B cell (primary cell): ENCODE data around the gene KRTAP10-3. TPM values are rescaled to one million over a fixed set of nuclear protein-coding genes. Genes with fewer than 3 reads are reported as not detected.

Source experiments
- ATAC-seq: fragments of 200-7000 bp; cut with Tn5 transposase; one replicate; pipeline ENCODE4 v1.10.0; 2021; ENCODE audit warnings: low read depth, mild to moderate bottlenecking, moderate number of reproducible peaks, moderate library complexity
- CTCF ChIA-PET: fragments of 350-600 bp; sonication (Branson Sonifier 250); formaldehyde crosslinking; loops from one replicate; lab custom pipeline; 2021; ENCODE audit warnings: antibody characterized with exemption, inconsistent platforms; lab: Charles Lee
- POLR2A ChIA-PET: fragments of 350-600 bp; sonication (Branson Sonifier 250); formaldehyde crosslinking; loops from one replicate; lab custom pipeline; 2021; ENCODE audit warnings: antibody characterized with exemption; lab: Charles Lee
- DNase-seq: peaks from one replicate; pipeline ENCODE4 v3.0.0; 2013
- H2AFZ ChIP-seq: 2 replicates; pipeline ENCODE4 v1.6.1; 2012; ENCODE audit warnings: mild to moderate bottlenecking, low read depth, low read length; ENCODE audit not compliant: insufficient read depth, poor library complexity, severe bottlenecking
- H3K27ac ChIP-seq, 2 donors: 1 replicate in 1 of 2; 2 replicates in 1 of 2; pipeline ENCODE4 v1.5.1; 2012 to 2013; ENCODE audit warnings: low read length in 2 of 2, mild to moderate bottlenecking in 2 of 2, moderate library complexity in 1 of 2
- H3K27me3 ChIP-seq, 4 experiments: fragments of 200-600 bp in 1 of 4; sonication (generic) in 1 of 4; replicated peaks in 1 of 4; 1 replicate in 2 of 4; 2 replicates in 2 of 4; pipeline versions ENCODE4 v1.6.1 to v1.7.0; 2013 to 2016; ENCODE audit warnings: low read length in 3 of 4, mild to moderate bottlenecking in 2 of 4, mixed read lengths in 1 of 4, moderate library complexity in 1 of 4; ENCODE audit not compliant: insufficient read depth in 4 of 4, control insufficient read depth in 3 of 4; ENCODE audit errors: control extremely low read depth in 1 of 4
- H3K36me3 ChIP-seq, 2 experiments: replicated peaks in 1 of 2; 1 replicate in 1 of 2; 2 replicates in 1 of 2; pipeline versions ENCODE4 v1.6.1 to v1.7.1; 2013; ENCODE audit warnings: low read length in 1 of 2; ENCODE audit not compliant: insufficient read depth in 2 of 2, control insufficient read depth in 1 of 2; ENCODE audit errors: control extremely low read depth in 1 of 2, extremely low read depth in 1 of 2
- H3K4me1 ChIP-seq, 2 donors: fragments of 200-600 bp in 1 of 2; sonication (generic) in 1 of 2; 1 replicate in 1 of 2; 2 replicates in 1 of 2; pipeline versions ENCODE4 v1.5.1 to v1.6.1; 2013 to 2017; ENCODE audit warnings: low read length in 2 of 2; ENCODE audit not compliant: control insufficient read depth in 2 of 2, insufficient read depth in 2 of 2
- H3K4me2 ChIP-seq: replicated peaks from 2 replicates; pipeline ENCODE3; 2012; ENCODE audit warnings: mild to moderate bottlenecking, low read depth, low read length; ENCODE audit not compliant: poor library complexity, severe bottlenecking
- H3K4me3 ChIP-seq, 5 experiments: fragments of 200-600 bp in 1 of 5; sonication (generic) in 1 of 5; 1 replicate in 3 of 5; 2 replicates in 2 of 5; pipeline versions ENCODE4 v1.5.1 to v1.7.0; 2011 to 2016; ENCODE audit warnings: low read length in 4 of 5, mild to moderate bottlenecking in 4 of 5, low read depth in 2 of 5, control low read depth in 1 of 5, moderate library complexity in 1 of 5; ENCODE audit not compliant: insufficient read depth in 1 of 5; ENCODE audit errors: control extremely low read depth in 1 of 5, extremely low read depth in 1 of 5
- H3K79me2 ChIP-seq: fragments of 200-600 bp; sonication (generic); one replicate; pipeline ENCODE4 v1.6.0; 2016; ENCODE audit warnings: low read length; ENCODE audit not compliant: control insufficient read depth, insufficient read depth
- H3K9ac ChIP-seq: fragments of 200-600 bp; sonication (generic); 2 replicates; pipeline ENCODE4 v1.6.1; 2017; ENCODE audit warnings: mild to moderate bottlenecking, low read length, moderate library complexity
- H3K9me3 ChIP-seq, 3 donors: one replicate each; pipeline versions ENCODE4 v1.6.1 to v1.7.1; 2013; ENCODE audit warnings: low read length in 2 of 3; ENCODE audit not compliant: control insufficient read depth in 2 of 3, insufficient read depth in 1 of 3; ENCODE audit errors: control extremely low read depth in 1 of 3
- H4K20me1 ChIP-seq: 2 replicates; pipeline ENCODE4 v1.6.0; 2012; ENCODE audit warnings: mild to moderate bottlenecking, low read length; ENCODE audit not compliant: insufficient read depth, control insufficient read depth, poor library complexity, severe bottlenecking
- H3K27ac Mint-ChIP-seq: one replicate; pipeline ENCODE4 v1.8.0; 2021; ENCODE audit warnings: mixed read lengths
- H3K27me3 Mint-ChIP-seq: one replicate; pipeline ENCODE4 v1.8.0; 2021; ENCODE audit warnings: mixed read lengths
- H3K4me1 Mint-ChIP-seq: one replicate; pipeline ENCODE4 v1.8.0; 2021; ENCODE audit warnings: mixed read lengths
- H3K4me3 Mint-ChIP-seq: one replicate; pipeline ENCODE4 v1.8.0; 2021; ENCODE audit warnings: mixed read lengths
- H3K9me3 Mint-ChIP-seq: one replicate; pipeline ENCODE4 v1.8.0; 2022; ENCODE audit warnings: mixed read lengths; ENCODE audit not compliant: insufficient read depth
- EZH2 ChIP-seq: IDR thresholded peaks from 2 replicates; pipeline ENCODE4 v1.6.1; 2012; ENCODE audit warnings: borderline replicate concordance, low read depth, mild to moderate bottlenecking, moderate library complexity, low read length; ENCODE audit not compliant: insufficient read depth, poor library complexity, severe bottlenecking
- WGBS: methylation state at CpG from one replicate; pipeline ENCODE4 v1.1.5; 2013; ENCODE audit warnings: missing lambda C conversion rate; ENCODE audit not compliant: insufficient coverage; 5-methylcytosine and 5-hydroxymethylcytosine counted together
- intact Hi-C: fragments of 100-400 bp; cut with micrococcal nuclease; formaldehyde crosslinking; loops from one replicate; pipeline ENCODE4 v1.10.0; 2022
- polyA plus RNA-seq: library from polyadenylated mRNA; depleted of rRNA; stranded (reverse); fragments of >200 nt; gene quantifications from 2 replicates; pipeline ENCODE4 v1.2.3, GENCODE V29; 2012
- total RNA-seq, 2 donors: library from RNA; stranded (reverse); fragments of 120-200 nt in 1 of 2; gene quantifications; 1 replicate in 1 of 2; 2 replicates in 1 of 2; pipeline versions ENCODE4 v1.2.3 to v1.2.4, GENCODE V29; 2013 to 2022
- TF ChIP-seq, protein P1 (sequence below): fragments of 200-600 bp; IDR thresholded peaks from one replicate; pipeline ENCODE4 v1.8.0; 2022; ENCODE audit warnings: antibody characterized with exemption, mild to moderate bottlenecking

Gene KRTAP10-3
- total and polyA plus RNA-seq, 2 donors (not counting 1 experiment from before 2014, with no cell fraction given): 0.40 TPM; not detected in 1

- Mint-ChIP-seq H3K4me1 (no peaks in the 10 kb centered on the region), H3K27me3 (peaks cover 24% of the 10 kb centered on the region), H3K9me3 (peaks cover 6% of the 10 kb centered on the region), H3K4me3 (no peak overlapping the region), H3K27ac (no peak overlapping the region)
- ChIA-PET CTCF (no interaction called here), POLR2A (no interaction called here)
- ATAC-seq (no peak), DNase-seq (no peak)
- Histone ChIP-seq H3K9me3 (peaks cover 0 to 2% (median 0%) of the 10 kb centered on the region in 3 donors), H3K27ac (no peak overlapping the region), H3K27me3 (peaks cover 0 to 3% (median 0%) of the 10 kb centered on the region in 4 experiments), H3K4me2 (no peak overlapping the region), H3K4me3 (no peak overlapping the region), H3K79me2 (no peaks in the 10 kb centered on the region), H3K4me1 (no peaks in the 10 kb centered on the region), H2AFZ (no peak overlapping the region), H3K9ac (no peak overlapping the region), H3K36me3 (no peaks in the 10 kb centered on the region), H4K20me1 (no peaks in the 10 kb centered on the region)
- WGBS: 78% methylated on average over 20 of the region's 20 CpGs
- intact Hi-C loops: no loop called here
- TF ChIP-seq EZH2: no peak
- TF ChIP-seq, protein P1, sequence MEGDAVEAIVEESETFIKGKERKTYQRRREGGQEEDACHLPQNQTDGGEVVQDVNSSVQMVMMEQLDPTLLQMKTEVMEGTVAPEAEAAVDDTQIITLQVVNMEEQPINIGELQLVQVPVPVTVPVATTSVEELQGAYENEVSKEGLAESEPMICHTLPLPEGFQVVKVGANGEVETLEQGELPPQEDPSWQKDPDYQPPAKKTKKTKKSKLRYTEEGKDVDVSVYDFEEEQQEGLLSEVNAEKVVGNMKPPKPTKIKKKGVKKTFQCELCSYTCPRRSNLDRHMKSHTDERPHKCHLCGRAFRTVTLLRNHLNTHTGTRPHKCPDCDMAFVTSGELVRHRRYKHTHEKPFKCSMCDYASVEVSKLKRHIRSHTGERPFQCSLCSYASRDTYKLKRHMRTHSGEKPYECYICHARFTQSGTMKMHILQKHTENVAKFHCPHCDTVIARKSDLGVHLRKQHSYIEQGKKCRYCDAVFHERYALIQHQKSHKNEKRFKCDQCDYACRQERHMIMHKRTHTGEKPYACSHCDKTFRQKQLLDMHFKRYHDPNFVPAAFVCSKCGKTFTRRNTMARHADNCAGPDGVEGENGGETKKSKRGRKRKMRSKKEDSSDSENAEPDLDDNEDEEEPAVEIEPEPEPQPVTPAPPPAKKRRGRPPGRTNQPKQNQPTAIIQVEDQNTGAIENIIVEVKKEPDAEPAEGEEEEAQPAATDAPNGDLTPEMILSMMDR: no peak
These were observed 35.2 kb upstream of the KRTAP10-3 start for GRCh38 chr21:44593598-44594405.
